Measurements from ENCODE around the gene STK35. TPM values are rescaled to one million over a fixed set of nuclear protein-coding genes. Genes with fewer than 3 reads are reported as not detected.

The STK35 gene
- total and polyA plus RNA-seq, 2 donors (not counting 3 experiments of a cell fraction or from before 2014, with no cell fraction given), result 10.2 to 17.5 TPM

DNA sequence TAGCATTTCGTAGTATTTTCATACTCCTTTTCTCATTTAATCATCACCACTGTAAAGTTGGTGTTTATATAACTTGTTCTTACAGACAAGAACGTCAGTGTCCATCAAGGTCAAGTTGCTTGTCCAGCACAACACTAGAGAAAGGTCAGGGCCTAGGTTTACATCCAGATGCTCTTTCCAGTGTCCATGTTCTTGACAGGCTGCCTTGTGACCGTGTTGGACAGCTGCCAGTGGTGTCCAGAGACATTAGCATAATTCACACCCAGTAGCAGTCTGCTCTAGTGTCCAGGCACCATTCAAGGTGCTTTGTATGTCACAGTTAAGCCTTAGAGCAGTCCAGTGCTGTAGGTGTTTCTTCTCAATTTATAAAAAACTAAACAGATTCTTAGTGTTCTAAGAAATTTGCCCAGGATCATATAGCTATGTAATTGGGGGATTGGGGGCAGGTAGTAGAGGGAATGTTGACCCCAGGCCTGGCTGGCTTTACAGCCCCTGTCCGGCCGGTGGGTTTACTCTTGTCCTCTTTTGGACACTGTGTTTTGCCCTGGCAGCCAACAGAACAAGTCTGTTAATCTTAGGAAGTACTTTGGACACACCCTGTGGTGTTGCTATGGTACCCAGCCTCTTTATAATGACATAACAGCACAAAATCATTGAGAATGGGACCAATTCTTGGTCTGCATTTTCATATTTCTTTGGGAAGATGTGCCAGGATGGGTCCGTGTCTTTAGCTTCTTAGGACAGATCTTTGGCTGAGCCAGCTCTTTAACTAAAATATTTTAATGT lies 8.0 kb downstream of the STK35 start:
- Histone ChIP-seq H3K36me3 (ENCODE audit: control insufficient read depth in 2 of 2, extremely low read depth in 1 of 2, insufficient read depth in 2 of 2, low read length in 2 of 2) (peaks cover 3 to 4% of the 10 kb centered on the region in 2 experiments), H3K4me1 (ENCODE audit: control insufficient read depth, extremely low read depth, insufficient read depth, low read length) (peaks cover 9% of the 10 kb centered on the region), H3K9me3 (replicated peaks; ENCODE audit: control insufficient read depth, insufficient read depth, low read length) (no peaks in the 10 kb centered on the region), H3K27ac (ENCODE audit: insufficient read depth, low read depth, low read length) (no peak overlapping the region), H3K27me3 (ENCODE audit: control insufficient read depth in 2 of 2, insufficient read depth in 2 of 2, low read length in 2 of 2) (no peaks in the 10 kb centered on the region), H3K9me1 (replicated peaks; ENCODE audit: control insufficient read depth, extremely low read depth, insufficient read depth, low read length) (no peaks in the 10 kb centered on the region), H3K9ac (replicated peaks; ENCODE audit: extremely low read depth, insufficient read depth, low read length) (no peak overlapping the region), H3K4me3 (replicated peaks in 1 of 3; ENCODE audit: insufficient read depth in 1 of 3, low read depth in 1 of 3, low read length in 3 of 3) (no peak overlapping the region), H4K20me1 (replicated peaks; ENCODE audit: control insufficient read depth, extremely low read depth, insufficient read depth, low read length) (peaks cover 8% of the 10 kb centered on the region), H3K79me2 (ENCODE audit: control insufficient read depth, insufficient read depth, low read length) (peaks cover 94% of the 10 kb centered on the region), H3K4me2 (ENCODE audit: insufficient read depth, low read length) (no peak overlapping the region), H2AFZ (ENCODE audit: low read depth, low read length) (no peak overlapping the region)
- intact Hi-C loops (cut with micrococcal nuclease), result loop anchor here (10.0 kb wide), 4 partner anchors 215 to 545 kb away; partner anchors contain the start of genes NOP56 and SIRPA
- no peak for TF ChIP-seq POLR2A (IDR thresholded peaks at IDR 0.05; ENCODE audit: low read depth, low read length)
- no peak for TF ChIP-seq CTCF (IDR thresholded peaks at IDR 0.05; ENCODE audit: extremely low read depth in 1 of 2, insufficient read depth in 1 of 2, low read depth in 1 of 2, low read length in 2 of 2)
- no peak for TF ChIP-seq JUN (IDR thresholded peaks at IDR 0.05; ENCODE audit: borderline replicate concordance, insufficient read depth, insufficient read length, low read depth)
- no peak for TF ChIP-seq MYC (IDR thresholded peaks at IDR 0.05; ENCODE audit: low read depth, low read length)
- TF ChIP-seq FOS (IDR thresholded peaks at IDR 0.05; ENCODE audit: borderline replicate concordance, insufficient read depth, low read length), result no peak
- TF ChIP-seq, protein P1, sequence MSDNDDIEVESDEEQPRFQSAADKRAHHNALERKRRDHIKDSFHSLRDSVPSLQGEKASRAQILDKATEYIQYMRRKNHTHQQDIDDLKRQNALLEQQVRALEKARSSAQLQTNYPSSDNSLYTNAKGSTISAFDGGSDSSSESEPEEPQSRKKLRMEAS (IDR thresholded peaks at IDR 0.05; ENCODE audit: insufficient read depth, insufficient read length), result no peak
- TF ChIP-seq EZH2 (IDR thresholded peaks at IDR 0.05; ENCODE audit: borderline replicate concordance, low read depth, low read length, severe bottlenecking), result no peak
- TF ChIP-seq GATA2 (IDR thresholded peaks at IDR 0.05; ENCODE audit: insufficient read depth, insufficient read length, low read depth, low read length), result no peak
- TF ChIP-seq POLR2AphosphoS5 (IDR thresholded peaks at IDR 0.05; ENCODE audit: insufficient read depth, low read depth, low read length), result no peak
- POLR2A ChIA-PET, result no interaction called here
- CTCF ChIA-PET, result interaction anchor here (1.8 kb wide), 1 partner anchor 63 kb away, joined by 6 read pairs; no protein-coding TSS in a partner anchor
- dilution Hi-C loops (cut with MboI; ENCODE audit: extremely low pct_ligation_motif_present, low sequenced_read_pairs), result no loop called here
- no peak for DNase-seq (ENCODE audit: low read depth, low spot score)
- FAIRE-seq, result peak; percentile 60
- BruUV-seq (replicated peaks), result no TSS peak

Measured in endothelial cell of umbilical vein (primary cell).